ENCODE data around the gene SLC26A4.

Gene SLC26A4

GRCh38 chr7:107622429-107622828 is 38.2 kb upstream of the SLC26A4 start:
- no peak for DNase-seq
- Histone ChIP-seq H3K36me3 (ENCODE audit: control insufficient read depth, insufficient read depth, low read length) (no peaks in the 10 kb centered on the region), H3K23ac (ENCODE audit: low read length) (no peak overlapping the region), H3K27ac (ENCODE audit: low read depth, low read length) (no peak overlapping the region), H4K8ac (ENCODE audit: low read depth, low read length) (no peak overlapping the region), H3K4me2 (ENCODE audit: low read length) (no peak overlapping the region), H3K4me3 (ENCODE audit: low read length) (no peak overlapping the region), H2BK120ac (ENCODE audit: low read depth, low read length) (no peak overlapping the region), H3K27me3 (ENCODE audit: insufficient read depth, low read length, poor library complexity) (no peaks in the 10 kb centered on the region), H3K4me1 (ENCODE audit: control insufficient read depth, low read depth, low read length) (no peaks in the 10 kb centered on the region), H3K79me1 (ENCODE audit: low read length) (no peaks in the 10 kb centered on the region), H2BK5ac (ENCODE audit: low read length) (no peak overlapping the region), H3K79me2 (ENCODE audit: control insufficient read depth, insufficient read depth, low read length) (no peaks in the 10 kb centered on the region), H2BK15ac (replicated peaks; ENCODE audit: low read depth) (no peak overlapping the region), H2AK5ac (ENCODE audit: low read length) (no peak overlapping the region), H3K18ac (ENCODE audit: low read length) (no peak overlapping the region), H4K5ac (ENCODE audit: low read length) (no peak overlapping the region), H3K4ac (ENCODE audit: low read depth, low read length) (no peak overlapping the region), H3K56ac (ENCODE audit: low read length) (no peak overlapping the region), H3K9ac (ENCODE audit: low read length) (no peak overlapping the region)
- no CpG with 5 or more reads among the region's 1 CpG for WGBS (ENCODE audit: extremely low coverage, insufficient coverage, low lambda C conversion rate)

GRCh38 chr7:107622894-107623293 is 37.7 kb upstream of the SLC26A4 start:
- Histone ChIP-seq H3K79me1 (ENCODE audit: low read length) (no peaks in the 10 kb centered on the region), H3K56ac (ENCODE audit: low read length) (no peak overlapping the region), H3K4ac (ENCODE audit: low read depth, low read length) (no peak overlapping the region), H2BK120ac (ENCODE audit: low read depth, low read length) (no peak overlapping the region), H3K27me3 (ENCODE audit: insufficient read depth, low read length, poor library complexity) (no peaks in the 10 kb centered on the region), H4K8ac (ENCODE audit: low read depth, low read length) (no peak overlapping the region), H4K5ac (ENCODE audit: low read length) (no peak overlapping the region), H3K27ac (ENCODE audit: low read depth, low read length) (no peak overlapping the region), H3K36me3 (ENCODE audit: control insufficient read depth, insufficient read depth, low read length) (no peaks in the 10 kb centered on the region), H3K4me1 (ENCODE audit: control insufficient read depth, low read depth, low read length) (no peaks in the 10 kb centered on the region), H3K23ac (ENCODE audit: low read length) (no peak overlapping the region), H2BK5ac (ENCODE audit: low read length) (no peak overlapping the region), H3K9ac (ENCODE audit: low read length) (no peak overlapping the region), H3K4me3 (ENCODE audit: low read length) (no peak overlapping the region), H3K79me2 (ENCODE audit: control insufficient read depth, insufficient read depth, low read length) (no peaks in the 10 kb centered on the region), H2BK15ac (replicated peaks; ENCODE audit: low read depth) (no peak overlapping the region), H3K4me2 (ENCODE audit: low read length) (no peak overlapping the region), H3K18ac (ENCODE audit: low read length) (no peak overlapping the region), H2AK5ac (ENCODE audit: low read length) (no peak overlapping the region)
- no CpG with 5 or more reads among the region's 2 CpGs for WGBS (ENCODE audit: extremely low coverage, insufficient coverage, low lambda C conversion rate)
- no peak for DNase-seq

- no peaks in the 10 kb centered on the region for H3K79me2 ChIP-seq (ENCODE audit: control insufficient read depth, insufficient read depth, low read length)
- H3K9ac ChIP-seq (ENCODE audit: low read length): no peak overlapping the region
- no peak overlapping the region for H3K4ac ChIP-seq (ENCODE audit: low read depth, low read length)
- WGBS (ENCODE audit: extremely low coverage, insufficient coverage, low lambda C conversion rate): no CpG with 5 or more reads among the region's 4 CpGs
- H3K56ac ChIP-seq (ENCODE audit: low read length): no peak overlapping the region
- H2AK5ac ChIP-seq (ENCODE audit: low read length): no peak overlapping the region
- no peak overlapping the region for H2BK120ac ChIP-seq (ENCODE audit: low read depth, low read length)
- no peaks in the 10 kb centered on the region for H3K27me3 ChIP-seq (ENCODE audit: insufficient read depth, low read length, poor library complexity)
- H3K4me2 ChIP-seq (ENCODE audit: low read length): no peak overlapping the region
- no peak overlapping the region for H3K18ac ChIP-seq (ENCODE audit: low read length)
- H3K36me3 ChIP-seq (ENCODE audit: control insufficient read depth, insufficient read depth, low read length): no peaks in the 10 kb centered on the region
- H3K27ac ChIP-seq (ENCODE audit: low read depth, low read length): no peak overlapping the region
- no peak overlapping the region for H4K5ac ChIP-seq (ENCODE audit: low read length)
- no peaks in the 10 kb centered on the region for H3K79me1 ChIP-seq (ENCODE audit: low read length)
- no peak for DNase-seq
- no peak overlapping the region for H2BK5ac ChIP-seq (ENCODE audit: low read length)
- no peak overlapping the region for H2BK15ac ChIP-seq (replicated peaks; ENCODE audit: low read depth)
- no peaks in the 10 kb centered on the region for H3K4me1 ChIP-seq (ENCODE audit: control insufficient read depth, low read depth, low read length)
- no peak overlapping the region for H3K23ac ChIP-seq (ENCODE audit: low read length)
- no peak overlapping the region for H4K8ac ChIP-seq (ENCODE audit: low read depth, low read length)
- H3K4me3 ChIP-seq (ENCODE audit: low read length): no peak overlapping the region
These were observed 33.6 kb upstream of the SLC26A4 start for GRCh38 chr7:107627002-107627401.

- H3K4ac ChIP-seq (ENCODE audit: low read depth, low read length): no peak overlapping the region
- no peak overlapping the region for H4K8ac ChIP-seq (ENCODE audit: low read depth, low read length)
- H3K36me3 ChIP-seq (ENCODE audit: control insufficient read depth, insufficient read depth, low read length): no peaks in the 10 kb centered on the region
- H3K56ac ChIP-seq (ENCODE audit: low read length): no peak overlapping the region
- H3K4me1 ChIP-seq (ENCODE audit: control insufficient read depth, low read depth, low read length): no peaks in the 10 kb centered on the region
- no peak overlapping the region for H2BK120ac ChIP-seq (ENCODE audit: low read depth, low read length)
- H2BK5ac ChIP-seq (ENCODE audit: low read length): no peak overlapping the region
- H3K18ac ChIP-seq (ENCODE audit: low read length): no peak overlapping the region
- WGBS (ENCODE audit: extremely low coverage, insufficient coverage, low lambda C conversion rate): no CpG with 5 or more reads among the region's 8 CpGs
- H2AK5ac ChIP-seq (ENCODE audit: low read length): no peak overlapping the region
- H3K27ac ChIP-seq (ENCODE audit: low read depth, low read length): no peak overlapping the region
- no peaks in the 10 kb centered on the region for H3K79me1 ChIP-seq (ENCODE audit: low read length)
- H3K4me3 ChIP-seq (ENCODE audit: low read length): no peak overlapping the region
- no peaks in the 10 kb centered on the region for H3K27me3 ChIP-seq (ENCODE audit: insufficient read depth, low read length, poor library complexity)
- DNase-seq: no peak
- H3K9ac ChIP-seq (ENCODE audit: low read length): no peak overlapping the region
- H2BK15ac ChIP-seq (replicated peaks; ENCODE audit: low read depth): no peak overlapping the region
- H3K79me2 ChIP-seq (ENCODE audit: control insufficient read depth, insufficient read depth, low read length): no peaks in the 10 kb centered on the region
- no peak overlapping the region for H4K5ac ChIP-seq (ENCODE audit: low read length)
- H3K23ac ChIP-seq (ENCODE audit: low read length): no peak overlapping the region
- H3K4me2 ChIP-seq (ENCODE audit: low read length): no peak overlapping the region
These were observed 32.1 kb upstream of the SLC26A4 start for GRCh38 chr7:107628461-107629064.

GRCh38 chr7:107630342-107630741 is 30.3 kb upstream of the SLC26A4 start:
- H2BK5ac ChIP-seq (ENCODE audit: low read length): no peak overlapping the region
- DNase-seq: no peak
- H3K23ac ChIP-seq (ENCODE audit: low read length): no peak overlapping the region
- H3K4me1 ChIP-seq (ENCODE audit: control insufficient read depth, low read depth, low read length): no peaks in the 10 kb centered on the region
- H3K4me3 ChIP-seq (ENCODE audit: low read length): no peak overlapping the region
- no peak overlapping the region for H3K27ac ChIP-seq (ENCODE audit: low read depth, low read length)
- no peaks in the 10 kb centered on the region for H3K79me1 ChIP-seq (ENCODE audit: low read length)
- H3K27me3 ChIP-seq (ENCODE audit: insufficient read depth, low read length, poor library complexity): no peaks in the 10 kb centered on the region
- H3K36me3 ChIP-seq (ENCODE audit: control insufficient read depth, insufficient read depth, low read length): no peaks in the 10 kb centered on the region
- no peak overlapping the region for H3K4ac ChIP-seq (ENCODE audit: low read depth, low read length)
- H3K18ac ChIP-seq (ENCODE audit: low read length): no peak overlapping the region
- WGBS (ENCODE audit: extremely low coverage, insufficient coverage, low lambda C conversion rate): no CpG with 5 or more reads among the region's 8 CpGs
- H2BK15ac ChIP-seq (replicated peaks; ENCODE audit: low read depth): no peak overlapping the region
- no peak overlapping the region for H4K5ac ChIP-seq (ENCODE audit: low read length)
- no peak overlapping the region for H4K8ac ChIP-seq (ENCODE audit: low read depth, low read length)
- no peaks in the 10 kb centered on the region for H3K79me2 ChIP-seq (ENCODE audit: control insufficient read depth, insufficient read depth, low read length)
- H3K56ac ChIP-seq (ENCODE audit: low read length): no peak overlapping the region
- H3K9ac ChIP-seq (ENCODE audit: low read length): no peak overlapping the region
- H2AK5ac ChIP-seq (ENCODE audit: low read length): no peak overlapping the region
- no peak overlapping the region for H2BK120ac ChIP-seq (ENCODE audit: low read depth, low read length)
- no peak overlapping the region for H3K4me2 ChIP-seq (ENCODE audit: low read length)

Data from mesendoderm (in vitro differentiated cells).